ENCODE measurements around the gene MRPL27.

The MRPL27 gene

DNA sequence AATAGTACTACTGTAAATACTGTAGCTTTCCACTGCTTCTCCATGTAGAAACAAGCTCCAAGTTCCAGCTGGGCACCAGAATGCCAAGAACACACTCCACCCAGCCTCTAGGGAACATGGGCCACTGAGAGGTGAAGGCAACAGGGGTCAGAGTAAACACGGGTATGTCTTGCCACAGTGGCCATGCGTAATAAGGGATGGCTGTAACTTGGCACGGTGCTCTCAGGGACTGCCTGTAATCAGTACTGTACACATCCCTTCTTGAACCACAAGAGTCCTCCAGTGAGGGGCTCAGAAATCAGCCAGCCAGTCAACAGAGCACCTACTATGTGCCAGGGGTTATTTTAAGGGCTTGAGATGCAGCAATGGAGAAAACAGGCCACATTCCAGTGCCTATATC, 13.5 kb upstream of the MRPL27 start:
- DNase-seq (ENCODE audit: low spot score): no peak

DNA sequence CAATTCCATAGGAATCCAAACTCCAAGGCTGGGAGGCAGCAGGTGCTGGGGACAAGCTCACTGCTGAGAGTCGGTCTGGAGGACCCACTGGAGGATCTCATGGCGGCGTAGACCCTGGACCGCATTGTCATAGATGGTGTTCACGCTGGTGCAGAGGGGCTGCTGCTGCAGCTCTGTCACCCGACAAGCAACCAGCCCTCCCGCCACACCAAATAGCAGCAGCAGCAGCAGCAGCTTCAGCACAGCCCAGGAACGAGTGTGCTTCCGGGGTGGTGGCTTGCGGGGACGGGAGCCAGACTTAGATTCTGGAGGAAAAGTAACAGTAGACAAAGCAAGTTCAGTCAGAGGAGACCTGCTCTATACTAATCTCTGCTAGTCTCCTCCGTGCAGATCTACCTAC, 9.9 kb upstream of the MRPL27 start:
- no peak for DNase-seq (ENCODE audit: low spot score)

DNA sequence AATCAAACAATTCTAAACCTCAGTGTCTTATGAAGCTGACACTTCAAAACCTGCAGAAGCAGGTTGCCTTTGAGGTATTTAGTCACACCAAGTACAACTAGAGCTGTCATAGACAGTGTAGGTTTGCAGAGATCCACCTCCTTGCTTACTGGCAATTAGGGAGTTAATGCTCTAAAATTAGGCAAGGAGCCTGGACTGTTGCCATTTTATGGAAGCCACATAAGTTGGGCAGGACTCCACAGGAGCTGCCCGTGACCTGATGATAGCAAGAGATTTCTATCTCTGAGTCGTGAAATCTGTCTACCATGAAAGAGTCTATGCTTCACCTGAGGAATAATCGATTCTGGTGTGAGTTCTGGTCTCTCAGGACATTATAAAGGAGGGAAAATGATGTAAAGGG, 8.9 kb upstream of the MRPL27 start:
- DNase-seq (ENCODE audit: low spot score): no peak

DNA sequence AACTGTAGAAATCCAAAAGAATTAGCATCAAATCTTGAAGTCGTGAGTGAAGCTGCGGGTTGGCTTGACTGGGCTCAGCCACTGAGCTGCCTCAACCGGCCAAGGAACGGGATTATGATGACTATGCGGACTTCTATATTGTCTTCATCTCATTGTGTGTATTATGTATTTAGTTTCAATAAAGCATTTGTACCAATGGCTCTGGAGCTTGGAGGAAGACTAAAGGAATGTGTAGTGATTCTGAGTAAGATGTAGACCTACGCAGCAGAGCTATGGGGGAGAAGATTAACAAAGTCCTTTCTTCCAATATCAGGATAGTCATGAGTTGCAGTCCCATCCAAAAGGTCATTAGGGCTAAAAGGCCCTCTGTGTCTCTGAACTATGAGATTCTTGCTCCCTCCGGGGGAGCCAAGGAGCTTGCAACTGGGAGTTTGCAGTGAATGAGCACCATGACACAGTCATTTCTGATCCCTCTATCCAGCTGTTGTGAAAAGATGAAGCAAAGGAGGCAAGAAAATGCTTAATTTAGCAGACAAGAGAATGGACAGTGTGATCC, 8.4 kb upstream of the MRPL27 start:
- DNase-seq (ENCODE audit: low spot score): no peak

DNA sequence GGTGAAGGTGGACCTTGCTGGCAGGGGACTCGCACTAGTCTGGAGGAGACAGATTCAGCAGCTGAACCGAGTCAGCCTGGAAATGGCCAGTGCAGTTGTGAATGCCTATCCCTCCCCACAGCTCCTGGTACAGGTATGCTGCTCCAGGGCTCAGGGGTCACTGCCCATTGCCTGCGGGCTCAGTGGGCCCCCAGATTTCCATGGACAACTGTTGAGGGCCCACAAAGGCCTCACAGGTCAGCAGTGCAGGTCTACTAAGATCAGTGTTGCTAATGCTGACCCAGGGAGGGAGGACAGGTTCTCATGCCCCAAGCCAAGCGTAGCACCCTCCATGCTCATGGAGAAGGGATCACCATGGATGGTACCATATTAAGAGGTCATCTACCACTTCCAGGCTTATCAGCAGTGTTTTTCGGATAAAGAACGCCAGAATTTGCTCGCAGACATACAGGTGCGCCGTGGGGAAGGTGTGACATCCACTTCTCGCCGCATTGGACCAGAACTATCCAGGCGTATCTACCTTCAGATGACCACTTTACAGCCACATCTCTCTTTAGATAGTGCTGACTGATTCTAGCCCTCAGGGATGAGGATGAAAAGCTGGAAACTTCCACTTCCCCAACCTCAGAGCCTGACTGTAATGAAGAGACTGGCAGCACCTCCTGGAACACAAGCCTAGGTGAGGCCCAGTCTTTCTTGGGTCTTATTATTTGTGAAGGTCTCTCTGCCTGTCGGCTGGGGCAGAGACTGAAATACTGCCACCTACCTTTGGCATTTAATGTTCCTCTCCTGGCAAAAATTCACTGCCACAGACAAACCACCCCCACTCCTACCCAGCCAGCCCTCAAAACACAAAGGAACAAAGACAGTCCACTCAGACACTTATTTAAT, 7.6 kb upstream of the MRPL27 start:
- no peak for DNase-seq (ENCODE audit: low spot score)

DNA sequence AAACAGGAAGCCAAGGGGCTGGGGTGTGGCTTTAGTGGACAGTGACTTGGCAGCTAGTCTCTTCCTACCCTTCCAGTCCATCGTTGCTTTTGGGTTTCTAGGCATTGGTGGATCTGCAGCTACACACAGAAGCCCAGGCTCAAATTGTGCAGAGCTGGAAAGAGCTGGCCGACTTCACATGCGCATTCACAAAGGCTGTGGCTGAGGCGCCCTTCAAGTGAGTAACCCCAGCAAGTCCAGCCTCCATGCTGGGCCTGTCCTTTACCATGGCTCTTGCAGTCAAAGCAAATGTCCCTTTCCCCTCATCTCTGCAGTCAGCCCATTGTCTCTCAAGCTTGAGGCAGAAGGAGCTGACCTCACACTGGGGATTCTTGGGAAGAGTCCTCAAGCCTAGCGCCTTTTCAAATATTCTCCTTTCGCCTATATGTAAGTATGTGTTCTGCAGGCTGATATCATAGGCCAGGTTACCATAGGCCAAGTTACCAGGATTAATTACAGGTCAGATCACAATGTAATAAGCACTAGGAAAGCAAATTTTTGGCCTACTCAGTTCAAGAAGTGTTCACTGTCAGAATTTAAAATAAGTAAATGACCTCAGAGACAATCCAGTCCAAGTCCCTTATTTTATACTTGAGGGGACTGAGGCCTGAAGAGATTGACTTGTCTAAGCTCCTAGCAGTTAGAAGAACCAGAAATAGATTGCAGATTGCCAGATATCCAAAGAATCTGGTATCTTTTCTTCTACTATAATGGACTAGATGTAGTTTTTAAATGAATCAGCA, 6.6 kb upstream of the MRPL27 start:
- no peak for DNase-seq (ENCODE audit: low spot score)

DNA sequence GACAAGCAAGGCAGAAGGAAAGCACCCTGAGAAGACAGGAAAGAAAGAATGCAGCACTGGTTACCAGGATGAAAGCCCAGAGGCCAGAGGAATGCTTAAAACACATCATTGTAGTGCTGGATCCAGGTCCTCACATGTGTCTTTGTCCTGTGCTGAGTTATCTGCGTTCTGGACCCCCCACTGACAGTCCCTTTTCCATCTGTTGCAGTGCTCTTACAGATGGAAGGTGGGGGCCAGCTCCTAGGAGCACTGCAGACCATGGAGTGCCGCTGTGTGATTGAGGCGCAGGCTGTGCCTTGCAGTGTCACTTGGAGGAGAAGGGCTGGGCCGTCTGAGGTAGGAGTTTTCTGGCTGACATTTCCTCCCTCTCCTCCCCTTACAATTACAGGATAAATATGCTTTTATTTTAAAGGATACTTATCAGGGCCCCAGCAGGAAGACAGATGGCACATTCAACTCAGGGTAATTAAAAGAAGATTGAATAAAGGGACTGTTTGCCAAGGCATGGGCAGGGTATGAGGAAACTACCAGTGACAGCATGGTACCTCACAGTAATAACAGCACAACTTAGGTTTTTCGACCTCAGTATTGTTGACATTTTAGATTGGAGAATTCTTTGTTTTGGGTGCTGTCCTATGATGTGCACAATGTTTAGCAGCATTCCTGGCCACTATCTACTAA, 3.0 kb upstream of the MRPL27 start:
- DNase-seq (ENCODE audit: low spot score): no peak

DNA sequence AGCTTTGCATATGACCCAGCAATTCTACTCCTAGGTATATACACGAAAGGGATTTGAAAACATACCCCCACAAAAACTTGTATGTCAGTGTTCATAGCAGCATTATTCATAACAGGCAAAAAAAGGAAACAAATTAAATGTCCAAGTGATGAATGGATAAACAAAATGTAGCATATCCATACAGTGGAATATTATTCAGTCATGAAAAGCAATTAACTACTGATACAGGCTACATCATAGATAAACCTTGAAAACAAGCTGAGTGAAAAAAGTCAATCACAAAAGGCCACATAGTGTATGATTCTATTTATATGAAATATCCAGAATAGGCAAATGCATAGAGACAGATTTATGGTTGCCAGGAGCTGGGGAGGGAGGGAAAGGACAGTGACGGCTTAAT, 721 bp upstream of the MRPL27 start:
- no peak for DNase-seq (ENCODE audit: low spot score)

DNA sequence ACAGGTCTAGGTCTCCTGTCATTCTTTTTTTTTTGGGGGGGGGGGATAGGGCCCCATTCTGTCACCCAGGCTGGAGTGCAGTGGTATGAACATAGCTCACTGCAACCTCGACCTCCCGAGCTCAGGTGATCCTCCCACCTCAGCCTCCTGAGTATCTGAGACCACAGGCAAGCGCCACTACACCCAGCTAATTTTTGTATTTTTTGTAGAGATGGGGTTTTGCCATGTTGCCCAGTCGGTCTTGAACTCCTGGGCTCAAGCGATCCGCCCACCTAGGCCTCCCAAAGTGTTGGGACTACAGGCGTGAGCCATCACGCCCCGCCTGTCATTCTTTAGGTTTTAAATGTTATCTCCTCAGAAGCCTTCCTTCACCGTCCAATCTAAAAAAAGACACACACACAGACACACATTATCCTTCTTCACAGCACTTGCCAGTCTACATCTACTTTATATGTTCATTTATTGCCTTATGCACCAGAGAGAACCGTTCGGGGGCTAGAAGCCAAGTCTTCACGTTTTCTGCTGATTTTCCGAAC, 694 bp downstream of the MRPL27 start:
- peak; percentile 15 for DNase-seq (ENCODE audit: low spot score)

DNA sequence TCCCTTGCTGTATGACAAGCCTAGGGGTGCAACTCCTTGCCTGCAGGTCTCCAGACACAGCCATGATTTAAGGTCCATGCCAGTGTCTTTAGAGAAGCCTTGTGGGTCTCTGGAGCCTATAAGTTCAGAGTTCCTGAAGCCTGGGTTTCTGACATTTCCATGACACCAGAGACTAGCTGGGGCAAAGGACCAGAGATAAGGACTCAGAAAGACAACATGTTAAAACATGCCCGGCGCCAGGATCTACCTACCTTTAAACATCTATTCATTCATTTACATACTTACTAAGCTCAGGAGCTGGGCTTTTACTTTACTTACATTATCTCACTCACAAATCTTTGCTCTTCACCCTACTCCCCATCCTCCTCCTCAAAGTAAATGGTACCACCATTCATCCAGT, 1.5 kb downstream of the MRPL27 start:
- DNase-seq (ENCODE audit: low spot score): no peak

DNA sequence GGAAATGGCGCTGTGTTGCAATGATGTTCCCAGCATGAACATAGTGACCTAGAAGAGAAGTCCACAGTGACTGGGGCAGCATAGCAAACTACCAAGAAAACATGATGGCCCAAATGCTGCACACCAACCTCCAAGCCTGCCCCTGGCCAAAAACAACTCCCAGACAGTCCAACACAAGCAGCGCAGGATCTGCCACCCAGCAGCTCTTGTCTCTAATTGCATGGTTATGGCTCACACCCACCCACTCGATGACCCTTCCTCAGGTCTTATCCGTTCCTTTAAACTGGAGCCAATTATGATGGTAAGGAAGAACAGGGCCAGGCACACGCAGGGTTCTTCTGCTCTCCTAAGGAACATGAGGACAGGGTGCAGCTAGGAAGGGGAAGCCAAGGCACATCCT, 2.9 kb downstream of the MRPL27 start:
- no peak for DNase-seq (ENCODE audit: low spot score)

DNA sequence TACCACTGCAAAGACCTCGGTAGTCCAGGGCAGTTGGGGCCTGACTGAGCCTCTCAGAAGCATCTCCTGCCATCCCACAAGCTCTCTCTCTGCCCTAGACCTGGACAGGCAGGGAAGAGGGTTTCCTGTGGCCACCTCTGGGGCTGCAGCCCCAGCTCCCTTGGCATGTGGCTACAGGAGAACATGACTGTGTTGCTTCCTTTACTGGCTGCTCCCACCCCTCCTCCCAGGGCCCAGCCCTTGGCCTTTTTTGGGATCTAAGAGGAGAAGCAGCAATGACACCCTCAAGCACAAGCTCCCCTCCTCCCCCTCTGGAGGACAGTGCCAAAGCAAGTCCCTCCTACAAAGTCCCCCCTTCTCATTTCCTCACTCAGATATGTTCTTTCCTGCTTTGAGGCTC, 5.6 kb downstream of the MRPL27 start:
- no peak for DNase-seq (ENCODE audit: low spot score)

DNA sequence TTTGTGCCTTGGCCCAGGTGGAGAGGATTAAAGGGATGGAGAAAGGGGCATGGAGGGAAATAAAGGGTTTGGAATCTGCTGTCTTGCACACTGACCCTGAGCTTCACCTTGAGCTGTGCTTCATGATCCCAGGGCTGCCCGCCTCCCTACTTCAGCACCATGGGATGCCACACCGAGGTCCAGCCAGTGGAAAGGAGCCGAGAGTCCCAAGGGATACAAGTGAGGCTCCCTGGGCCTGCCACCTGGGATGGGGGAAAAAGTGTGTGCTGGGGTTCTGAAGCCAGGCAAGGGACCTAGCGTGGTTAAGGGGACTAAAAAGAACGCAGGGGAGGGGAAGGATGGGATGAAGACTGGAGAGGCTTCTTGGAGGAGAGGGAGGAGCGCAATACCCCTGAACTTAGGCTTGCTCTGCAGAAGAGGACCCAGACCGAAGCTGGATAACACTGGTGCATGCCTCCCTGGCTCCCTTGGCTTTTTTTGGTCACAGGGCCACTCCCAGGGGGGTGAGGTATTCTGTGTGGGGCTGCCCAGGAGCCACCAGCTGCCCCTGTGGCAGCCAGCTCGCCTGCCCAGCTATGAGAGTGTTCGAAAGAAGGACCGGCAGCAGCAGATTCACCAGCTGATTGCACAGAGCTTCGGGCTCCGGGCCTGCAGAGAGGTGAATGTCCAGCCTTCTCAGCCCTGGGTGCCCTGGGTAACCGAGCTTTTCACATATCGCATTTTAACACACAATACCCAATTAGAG, 7.2 kb downstream of the MRPL27 start:
- DNase-seq (ENCODE audit: low spot score): no peak

DNA sequence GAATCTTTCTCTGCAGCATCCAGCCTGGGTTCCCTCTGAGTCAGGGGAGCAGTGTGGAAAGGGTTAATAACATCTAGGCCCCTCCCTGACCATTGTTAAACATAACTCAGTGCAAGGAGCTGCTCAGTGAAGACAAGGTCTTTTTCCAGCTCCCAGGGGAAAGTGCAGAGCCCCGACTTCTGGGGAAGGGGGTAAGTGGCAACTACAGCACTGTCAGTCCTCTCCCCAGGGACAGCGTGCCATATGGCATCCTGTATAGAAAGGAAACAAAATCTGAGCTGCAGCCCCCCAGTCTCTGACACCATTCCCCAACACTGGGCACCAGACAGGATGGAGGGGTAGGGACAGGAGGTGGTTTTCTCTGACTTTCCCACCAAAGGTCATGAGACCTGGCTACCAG, 7.8 kb downstream of the MRPL27 start:
- no peak for DNase-seq (ENCODE audit: low spot score)

DNA sequence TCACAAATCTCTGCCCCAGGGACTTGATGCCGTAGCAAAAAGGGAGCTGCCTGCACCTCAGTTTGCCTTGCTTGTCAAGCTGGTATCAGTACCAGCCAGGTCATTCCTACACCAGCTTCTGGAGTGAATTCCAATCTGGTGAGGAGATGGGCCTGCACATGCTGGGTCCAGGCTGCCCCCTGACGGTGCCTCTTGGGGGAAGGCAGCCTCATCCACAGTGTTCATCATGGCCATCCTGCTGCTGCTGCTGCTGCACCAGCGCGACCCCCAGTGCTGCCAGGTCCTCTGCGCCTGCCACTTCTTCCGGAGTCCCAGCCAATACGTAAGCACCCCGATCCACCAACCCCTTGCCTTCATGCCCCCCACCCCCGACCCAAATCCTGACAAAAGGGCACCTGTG, 8.3 kb downstream of the MRPL27 start:
- DNase-seq (ENCODE audit: low spot score): no peak

DNA sequence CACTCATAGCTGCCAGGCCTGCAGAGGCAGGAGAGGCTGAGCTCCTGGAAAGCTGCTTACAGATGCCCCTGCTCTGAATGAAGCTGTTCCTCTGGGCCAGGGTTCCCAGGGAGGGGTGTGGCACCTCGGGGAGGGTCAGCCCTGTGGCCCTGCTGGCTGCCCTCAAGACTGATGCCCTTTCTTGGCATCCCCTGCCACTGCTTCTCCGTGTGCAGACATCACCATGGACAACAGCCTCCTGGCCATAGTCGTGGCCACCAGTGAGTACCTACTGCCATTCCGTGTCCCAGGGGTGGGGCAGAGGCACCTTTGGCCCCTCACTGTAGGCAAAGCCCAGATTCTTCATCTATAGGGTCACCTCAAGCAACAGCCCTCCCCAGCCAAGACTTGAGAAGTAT, 8.9 kb downstream of the MRPL27 start:
- no peak for DNase-seq (ENCODE audit: low spot score)

DNA sequence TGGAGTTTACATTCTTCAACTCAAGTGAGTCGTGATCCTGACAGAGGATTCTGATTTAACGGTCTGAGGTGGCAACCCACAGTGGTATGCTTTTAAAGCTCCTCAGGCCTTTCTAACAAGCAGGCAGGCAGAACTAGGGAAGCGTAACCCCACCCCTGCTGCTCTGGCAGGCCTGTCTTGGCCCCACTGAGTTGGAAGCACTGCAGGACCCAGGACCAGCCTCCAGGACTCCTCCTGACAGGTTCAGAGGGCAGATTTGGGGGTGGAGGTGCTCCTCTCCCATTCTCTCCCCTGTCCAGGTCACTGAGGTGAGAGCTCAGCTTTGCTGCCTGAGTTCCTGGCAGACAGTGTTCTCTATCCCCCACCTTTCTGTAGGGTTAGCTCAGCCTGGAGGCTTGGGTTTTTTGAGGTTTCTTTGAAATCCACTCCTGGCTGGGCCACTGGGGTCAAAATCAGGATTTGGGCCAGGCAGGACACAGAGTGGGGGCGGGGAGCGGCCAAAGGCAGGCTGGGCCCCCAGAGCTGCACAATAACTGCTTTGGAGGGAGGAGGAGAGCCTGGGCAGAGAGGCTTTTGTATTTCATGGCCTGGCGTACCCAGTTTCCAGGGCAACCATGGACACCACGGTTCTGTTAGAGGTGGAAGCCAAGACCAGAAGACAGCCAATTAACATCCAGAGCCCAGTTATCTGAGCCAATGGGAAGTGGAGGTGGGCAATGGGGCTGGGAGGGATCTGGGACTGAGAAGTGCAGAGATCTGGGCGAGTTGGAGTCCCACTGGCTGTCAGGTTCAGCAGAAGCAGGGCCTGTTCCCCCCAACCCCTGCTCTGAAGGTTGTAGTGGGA, 9.5 kb downstream of the MRPL27 start:
- no peak for DNase-seq (ENCODE audit: low spot score)

DNA sequence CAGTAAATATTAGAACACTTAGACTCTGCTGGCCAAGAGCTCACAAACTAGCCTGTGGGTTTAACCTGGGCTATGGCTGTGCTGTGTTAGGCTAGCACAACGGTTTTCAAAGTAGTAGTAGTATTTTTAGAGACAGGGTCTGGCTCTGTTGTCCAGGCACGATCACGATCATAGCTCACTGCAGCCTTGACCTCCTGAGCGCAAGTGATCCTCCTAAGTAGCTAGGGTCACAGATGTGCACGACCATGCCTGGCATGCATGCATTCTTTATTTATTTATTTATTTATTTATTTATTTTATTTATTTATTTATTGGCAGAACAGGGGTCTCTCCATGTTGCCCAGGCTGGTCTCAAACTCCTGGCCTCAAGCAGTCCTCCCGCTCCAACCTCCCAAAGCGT, 10.3 kb downstream of the MRPL27 start:
- DNase-seq (ENCODE audit: low spot score): no peak

DNA sequence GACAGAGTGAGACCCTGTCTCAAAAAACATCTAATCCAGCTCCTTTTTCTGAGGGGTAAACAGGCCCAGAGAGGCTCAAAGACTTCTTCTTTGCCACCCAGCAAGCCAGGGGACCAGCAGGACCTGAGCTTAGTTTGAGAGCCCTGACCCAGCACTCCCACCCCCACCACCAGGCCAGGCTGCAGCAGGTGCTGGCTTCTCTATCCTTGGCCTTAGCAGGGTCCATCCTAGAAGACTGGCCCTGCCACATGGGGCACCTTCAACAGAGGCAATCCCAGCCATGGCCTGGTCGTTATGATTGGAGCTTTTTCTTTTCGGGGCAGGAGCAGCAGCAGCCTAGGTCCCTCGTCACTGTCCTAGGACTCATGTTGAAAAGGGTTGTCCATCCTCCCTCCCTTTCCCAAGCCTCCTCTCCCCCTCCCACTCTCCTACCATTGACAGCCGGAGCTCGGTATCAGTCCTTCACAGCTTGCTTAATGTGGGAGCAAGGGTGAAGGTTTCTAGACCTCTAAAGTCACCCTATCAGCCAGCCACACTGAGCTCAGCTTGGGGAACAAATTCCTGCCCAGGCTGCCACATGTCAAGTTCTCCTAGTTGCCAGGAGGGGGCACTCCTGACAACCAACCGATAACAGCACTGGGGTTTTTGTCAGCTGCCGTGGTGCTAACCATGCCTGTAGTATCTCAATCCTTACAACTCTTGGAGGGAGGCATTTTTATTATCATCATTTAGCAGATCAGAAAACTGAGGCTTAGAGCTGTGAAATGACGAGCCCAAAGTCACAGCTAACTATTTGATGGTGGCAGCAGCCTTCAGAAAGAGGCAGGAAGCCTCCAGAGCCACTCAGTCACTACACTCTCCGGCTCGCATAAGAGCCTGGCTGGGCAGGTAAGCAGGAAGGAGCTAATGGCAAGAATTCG, 11.2 kb downstream of the MRPL27 start:
- DNase-seq (ENCODE audit: low spot score): peak; percentile 60
